Heart right ventricle (tissue), 16 donors: Measurements from ENCODE around the gene C1QTNF5. TPM values are rescaled to one million over a fixed set of nuclear protein-coding genes. Genes with fewer than 3 reads are reported as not detected.
A peak's percentile ranks its signal among the peaks of the same experiment; 100 is the strongest.

Experiments
- ATAC-seq, 8 donors: fragments of 200-7000 bp; cut with Tn5 transposase; one replicate each; pipeline ENCODE4 v1.9.1; 2020; ENCODE audit warnings: mild to moderate bottlenecking in 8 of 8, moderate library complexity in 8 of 8, moderate number of reproducible peaks in 1 of 8
- DNase-seq, 2 donors: peaks; one replicate each; pipeline ENCODE4 v3.0.0-alpha.2; 2020
- H3K27ac ChIP-seq, 10 donors: fragments of 200-600 bp; sonication (generic) in 2 of 10; one replicate each; pipeline versions ENCODE4 v1.5.0 to v1.8.0; 2020 to 2022; ENCODE audit warnings: mild to moderate bottlenecking in 3 of 10
- H3K27me3 ChIP-seq, 7 donors: fragments of 200-600 bp; one replicate each; pipeline ENCODE4 v1.8.0; 2021 to 2022; ENCODE audit warnings: mild to moderate bottlenecking in 2 of 7
- H3K36me3 ChIP-seq, 9 donors: fragments of 200-600 bp; sonication (generic) in 1 of 9; one replicate each; pipeline versions ENCODE4 v1.5.0 to v1.8.0; 2020 to 2022; ENCODE audit warnings: mild to moderate bottlenecking in 2 of 9
- H3K4me1 ChIP-seq, 9 donors: fragments of 200-600 bp; sonication (generic) in 1 of 9; one replicate each; pipeline versions ENCODE4 v1.5.0 to v1.8.0; 2020 to 2022; ENCODE audit warnings: mild to moderate bottlenecking in 4 of 9
- H3K4me3 ChIP-seq, 10 donors: fragments of 200-600 bp; sonication (generic) in 2 of 10; one replicate each; pipeline versions ENCODE4 v1.5.0 to v1.8.0; 2020 to 2022; ENCODE audit warnings: mild to moderate bottlenecking in 7 of 10, moderate library complexity in 2 of 10
- H3K9me3 ChIP-seq, 11 donors: fragments of 200-600 bp in 10 of 11; sonication (generic) in 2 of 11; one replicate each; pipeline versions ENCODE4 v1.5.0 to v1.8.0; 2013 to 2022; ENCODE audit warnings: mild to moderate bottlenecking in 2 of 11, control low read depth in 1 of 11, moderate library complexity in 1 of 11
- WGBS, 2 donors: extraction: QIAGEN DNeasy Blood & Tissue Kit; methylation state at CpG; one replicate each; pipeline ENCODE4 v1.1.7; 2013; ENCODE audit warnings: inconsistent platforms in 1 of 2; 5-methylcytosine and 5-hydroxymethylcytosine counted together
- intact Hi-C, 10 donors: fragments of 100-400 bp; cut with DNase I; formaldehyde crosslinking; loops; one replicate each; pipeline versions ENCODE4 v1.11.1 to v1.14.2; 2022
- polyA plus RNA-seq, 2 donors: library from polyadenylated mRNA; stranded (reverse); fragments of 200-250 nt; gene quantifications; one replicate each; pipeline ENCODE4 v1.2.3, GENCODE V29; 2013
- total RNA-seq, 10 donors: library from RNA; stranded (reverse); fragmentation: NEBNext Ultra II Directional in 3 of 10; extraction: Animal tissue kit (Norgen Biotek cat#: 25700) in 3 of 10; gene quantifications; one replicate each; pipeline versions ENCODE4 v1.2.1 to v1.2.4, GENCODE V29; 2021 to 2023
- TF ChIP-seq, protein P1 (sequence below), 9 donors: fragments of 200-600 bp; sonication (generic) in 2 of 9; IDR thresholded peaks; one replicate each; pipeline versions ENCODE4 v1.5.0 to v1.8.0; 2021 to 2022; ENCODE audit warnings: antibody characterized with exemption in 9 of 9, mild to moderate bottlenecking in 5 of 9, moderate library complexity in 1 of 9
- donor health status: Arrhythmogenic right ventricular cardiomyopathy.
- donor health status: ischemic (EF 13 %, LVEDD 7.1; RV severe dilation, severe dysfunction).
- donor health status: healthy with polysubstance abuse.
- donor health status: DM: no; HTN: yes; CAD: no.
- donor health status: DM: no; HTN: no; CAD: no.
- donor health status: ischemic (EF 25% LVEDD 6.9; RV normal size, moderate dysfunction).
- donor health status: ischemic (EF 25% LVEDD 5.7; RV mildly dilated, moderate dysfunction).
- donor health status: healthy.
- donor health status: DM: yes; HTN: yes; CAD: no.
- donor health status: Ischemic cardiomyopathy.
- donor health status: ischemic (EF 35%, LVEDD 5.7; RV mildly dilated, moderate dysfunction).
- donor health status: nonischemic (EF 11% LVEDD 7.7; RV severe dilation, severe dysfunction).
- donor health status: DM: yes; HTN: yes; CAD: no.
- donor health status: PGD.
- donor health status: ischemic (EF 29% LVEDD 5.4; RV normal size, mild dysfunction).
- donor health status: nonischemic (EF 23%, LVEDD 6.1; RV moderate dilation, normal function).

Gene C1QTNF5
- total and polyA plus RNA-seq, 12 donors, result 11.4 to 35.7 (median 21.8) TPM

DNA sequence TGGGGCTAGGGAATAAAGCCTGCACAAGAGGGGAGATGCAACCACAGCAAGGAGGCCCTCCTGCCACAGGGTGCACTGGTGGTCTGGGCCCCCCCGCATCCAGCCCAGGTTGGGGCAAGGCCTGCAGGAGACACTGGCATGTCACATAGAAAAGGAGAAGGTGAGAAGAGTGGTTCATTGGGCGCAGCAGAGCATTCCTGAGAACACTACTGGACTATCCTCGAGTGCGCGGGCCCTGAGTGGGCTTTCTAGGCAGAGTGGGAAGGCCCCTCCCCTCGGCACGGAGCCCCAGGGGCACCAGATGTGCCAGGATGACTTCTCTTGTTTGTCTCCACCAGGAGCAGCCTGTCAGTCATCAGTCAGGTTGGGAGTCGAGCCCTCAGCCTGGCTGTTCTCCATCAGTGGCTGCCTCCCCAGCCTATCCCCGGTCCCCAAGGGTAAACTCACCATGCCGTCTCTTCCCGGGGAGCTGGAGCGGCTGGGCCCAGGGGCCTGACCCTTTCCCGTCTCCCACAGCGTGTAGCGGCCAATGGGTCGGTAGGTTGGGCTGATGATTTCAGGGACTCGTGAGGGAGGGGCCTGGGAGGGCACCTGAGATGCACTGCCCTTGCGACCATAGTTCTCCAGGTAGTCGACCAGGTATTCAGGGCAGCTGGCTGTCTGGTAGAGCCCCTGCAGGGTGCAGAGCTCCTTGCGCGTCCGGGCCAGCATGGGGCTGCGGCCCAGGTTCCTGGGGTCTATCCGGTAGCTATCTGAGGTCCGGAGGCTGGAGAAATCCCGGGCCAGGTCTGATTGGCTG lies 31.8 kb upstream of the C1QTNF5 start:
- no peak for ATAC-seq
- H3K27ac ChIP-seq, result peak overlapping the region in 9 of 10 donors; percentile 43 to 98 (median 89)
- peaks cover 0 to 2% (median 0%) of the 10 kb centered on the region in 7 donors for H3K27me3 ChIP-seq
- intact Hi-C loops, result loop anchor here in 2 of 10 donors (5.0 kb wide), 1 partner anchor 35 kb away; no protein-coding TSS in a partner anchor
- no peaks in the 10 kb centered on the region for H3K9me3 ChIP-seq
- H3K36me3 ChIP-seq, result no peaks in the 10 kb centered on the region
- TF ChIP-seq, protein P1, sequence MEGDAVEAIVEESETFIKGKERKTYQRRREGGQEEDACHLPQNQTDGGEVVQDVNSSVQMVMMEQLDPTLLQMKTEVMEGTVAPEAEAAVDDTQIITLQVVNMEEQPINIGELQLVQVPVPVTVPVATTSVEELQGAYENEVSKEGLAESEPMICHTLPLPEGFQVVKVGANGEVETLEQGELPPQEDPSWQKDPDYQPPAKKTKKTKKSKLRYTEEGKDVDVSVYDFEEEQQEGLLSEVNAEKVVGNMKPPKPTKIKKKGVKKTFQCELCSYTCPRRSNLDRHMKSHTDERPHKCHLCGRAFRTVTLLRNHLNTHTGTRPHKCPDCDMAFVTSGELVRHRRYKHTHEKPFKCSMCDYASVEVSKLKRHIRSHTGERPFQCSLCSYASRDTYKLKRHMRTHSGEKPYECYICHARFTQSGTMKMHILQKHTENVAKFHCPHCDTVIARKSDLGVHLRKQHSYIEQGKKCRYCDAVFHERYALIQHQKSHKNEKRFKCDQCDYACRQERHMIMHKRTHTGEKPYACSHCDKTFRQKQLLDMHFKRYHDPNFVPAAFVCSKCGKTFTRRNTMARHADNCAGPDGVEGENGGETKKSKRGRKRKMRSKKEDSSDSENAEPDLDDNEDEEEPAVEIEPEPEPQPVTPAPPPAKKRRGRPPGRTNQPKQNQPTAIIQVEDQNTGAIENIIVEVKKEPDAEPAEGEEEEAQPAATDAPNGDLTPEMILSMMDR (IDR thresholded peaks at IDR 0.05), result no peak
- H3K4me1 ChIP-seq, result peaks cover 36 to 100% (median 84%) of the 10 kb centered on the region in 9 donors
- WGBS, 2 donors, result 62 to 68% methylated on average over 26 of the region's 26 CpGs
- peak overlapping the region in 2 of 10 donors; percentile 2 for H3K4me3 ChIP-seq
- no peak for DNase-seq

DNA sequence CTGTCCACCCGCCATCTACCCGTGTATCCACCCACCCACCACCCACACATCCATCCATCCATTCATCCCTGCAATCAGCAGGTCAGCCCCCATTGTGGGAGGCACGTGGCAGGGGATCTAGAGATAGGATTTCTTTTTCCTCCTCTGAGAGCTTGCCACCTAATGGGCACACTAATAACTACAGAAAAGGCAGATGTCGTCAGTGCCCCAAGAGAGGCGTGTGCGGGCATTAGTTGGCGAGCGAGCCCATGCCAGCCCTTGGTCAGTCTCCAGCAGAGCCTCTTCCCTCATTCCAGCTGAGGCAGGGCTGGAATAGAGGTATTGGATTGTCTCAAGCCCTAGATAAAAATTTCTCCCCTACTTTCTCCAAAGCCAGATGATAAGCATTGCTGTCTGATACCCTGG lies 31.1 kb upstream of the C1QTNF5 start:
- Histone ChIP-seq H3K27me3 (peaks cover 0 to 8% (median 0%) of the 10 kb centered on the region in 7 donors), H3K4me3 (peak overlapping the region in 1 of 10 donors; percentile 11), H3K9me3 (no peaks in the 10 kb centered on the region), H3K4me1 (peaks cover 36 to 100% (median 86%) of the 10 kb centered on the region in 9 donors), H3K27ac (peak overlapping the region in 9 of 10 donors; percentile 79 to 98 (median 89)), H3K36me3 (no peaks in the 10 kb centered on the region)
- ATAC-seq (peak in 5 of 8 donors; percentile 9 to 33 (median 26)), DNase-seq (peak in 1 of 2 donors; percentile 57)
- WGBS, 2 donors, result 50 to 51% methylated on average over 8 of the region's 8 CpGs
- TF ChIP-seq, protein P1 (IDR thresholded peaks at IDR 0.05), result peak in 6 of 9 donors; percentile 21 to 41 (median 33)
- intact Hi-C loops, result loop anchor here in 3 of 10 donors (1.0 to 5.0 kb wide), 2 partner anchors 14 to 34 kb away; no protein-coding TSS in a partner anchor

DNA sequence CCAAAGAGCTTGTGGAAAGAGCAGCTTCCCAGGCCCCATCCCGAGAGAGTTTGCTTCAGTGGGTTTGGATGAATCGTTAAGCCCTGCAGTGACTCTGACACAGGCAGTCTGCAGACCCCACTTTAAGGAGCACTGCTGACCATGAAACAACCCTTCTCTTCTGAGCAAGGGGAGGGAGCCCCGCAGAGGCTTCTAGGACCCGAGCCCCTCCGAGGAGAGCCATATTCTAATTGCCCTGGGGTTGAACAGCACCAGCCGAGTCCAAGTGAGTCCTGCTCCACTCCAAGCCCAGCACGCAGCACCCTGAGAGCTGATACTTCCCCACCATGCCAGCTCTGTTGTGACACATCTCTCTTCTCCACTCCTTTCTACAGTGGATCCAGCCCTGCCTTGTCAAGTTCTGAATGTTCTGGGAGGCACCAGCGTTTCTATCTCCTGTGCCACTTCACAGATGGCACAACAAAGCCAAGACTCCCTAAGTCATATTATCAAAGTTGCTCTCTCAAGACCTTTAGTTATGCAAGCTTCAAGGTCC lies 30.5 kb upstream of the C1QTNF5 start:
- ATAC-seq (no peak), DNase-seq (no peak)
- TF ChIP-seq, protein P1 (IDR thresholded peaks at IDR 0.05), result no peak
- Histone ChIP-seq H3K36me3 (no peaks in the 10 kb centered on the region), H3K9me3 (no peaks in the 10 kb centered on the region), H3K27me3 (peaks cover 0 to 8% (median 0%) of the 10 kb centered on the region in 7 donors), H3K4me1 (peaks cover 32 to 100% (median 88%) of the 10 kb centered on the region in 9 donors), H3K27ac (peak overlapping the region; percentile 79 to 98 (median 90)), H3K4me3 (peak overlapping the region in 1 of 10 donors; percentile 11)
- intact Hi-C loops, result loop anchor here in 3 of 10 donors (1.0 to 5.0 kb wide), 2 partner anchors 14 to 34 kb away; no protein-coding TSS in a partner anchor
- WGBS, 2 donors, result 39 to 55% methylated on average over 8 of the region's 8 CpGs

DNA sequence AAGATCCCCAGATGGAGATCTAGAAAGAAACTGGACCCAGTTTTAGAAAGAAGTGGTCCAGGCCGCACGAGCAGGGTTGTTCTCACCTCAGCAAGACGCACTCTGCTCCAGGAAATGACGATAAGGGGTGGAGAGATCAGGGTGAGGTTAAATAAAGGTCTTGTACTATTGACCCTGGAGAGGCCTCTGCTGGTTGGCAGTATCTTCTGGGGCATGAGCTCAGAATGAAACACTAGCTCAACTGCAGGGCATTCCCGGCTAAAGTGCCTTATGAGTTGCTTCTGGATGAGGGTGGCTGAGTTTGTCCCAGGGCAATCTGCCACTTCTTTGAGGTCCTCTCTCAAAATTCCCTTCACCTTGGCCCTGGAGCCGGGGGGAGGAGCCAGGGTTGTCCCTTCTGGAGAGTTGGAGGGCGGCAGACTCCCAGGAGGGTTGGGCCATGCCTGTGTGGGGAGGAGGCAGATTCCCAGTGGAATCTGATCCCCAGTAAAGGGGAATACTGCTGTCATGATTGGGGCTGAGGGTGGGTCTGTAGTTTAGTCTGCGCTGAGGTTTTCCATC lies 29.9 kb upstream of the C1QTNF5 start:
- no peaks in the 10 kb centered on the region for H3K36me3 ChIP-seq
- peak overlapping the region; percentile 79 to 98 (median 90) for H3K27ac ChIP-seq
- peaks cover 32 to 100% (median 87%) of the 10 kb centered on the region in 9 donors for H3K4me1 ChIP-seq
- H3K4me3 ChIP-seq, result no peak overlapping the region
- peaks cover 0 to 10% (median 0%) of the 10 kb centered on the region in 7 donors for H3K27me3 ChIP-seq
- 25 to 38% methylated on average over 8 of the region's 8 CpGs for WGBS, 2 donors
- intact Hi-C loops, result loop anchor here in 3 of 10 donors (1.0 to 5.0 kb wide), 2 partner anchors 13 to 33 kb away; no protein-coding TSS in a partner anchor
- ATAC-seq (peak; percentile 14 to 53 (median 38)), DNase-seq (peak; percentile 72 to 74)
- TF ChIP-seq, protein P1 (IDR thresholded peaks at IDR 0.05), result no peak
- no peaks in the 10 kb centered on the region for H3K9me3 ChIP-seq
